ENCODE data around the gene RHEB.

DNA sequence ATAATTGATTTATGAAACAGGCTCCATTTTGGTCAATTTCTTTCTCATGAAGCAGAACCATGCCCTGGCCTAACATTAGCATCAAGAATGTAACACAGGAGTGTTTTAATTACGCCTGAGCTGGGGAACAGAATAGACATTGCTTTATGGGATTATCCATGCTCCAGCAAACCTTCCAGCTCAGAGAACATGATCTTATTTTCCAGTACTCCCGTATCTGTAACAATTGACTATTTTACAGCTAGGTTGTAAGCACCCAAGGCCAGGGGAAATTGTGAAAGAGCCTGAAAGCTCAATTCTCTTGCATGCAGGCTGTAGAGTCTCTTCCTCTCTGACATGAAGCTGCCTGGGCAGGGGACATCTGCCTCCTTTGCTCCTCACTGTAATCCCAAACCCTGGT is 49.0 kb downstream of the RHEB start:
- no peak for TF ChIP-seq CTCF (IDR thresholded peaks at IDR 0.05)
- TF ChIP-seq EZH2 (IDR thresholded peaks at IDR 0.05) = no peak
- TF ChIP-seq EZH2phosphoT487 (IDR thresholded peaks at IDR 0.05) = no peak
